ENCODE results near the gene MEMO1.

MEMO1 gene

GRCh38 chr2:31950946-31951562, 59.8 kb downstream of the MEMO1 start:
- TF ChIP-seq CTCF (IDR thresholded peaks at IDR 0.05; ENCODE audit: low read length, missing control alignments) = no peak
- no peak overlapping the region for H3K4me3 ChIP-seq (replicated peaks; ENCODE audit: low read depth, low read length)
- no peak for DNase-seq (ENCODE audit: low read depth)

GRCh38 chr2:31947871-31948270, 62.9 kb downstream of the MEMO1 start:
- no peak for TF ChIP-seq CTCF (IDR thresholded peaks at IDR 0.05; ENCODE audit: low read length, missing control alignments)
- H3K4me3 ChIP-seq (replicated peaks; ENCODE audit: low read depth, low read length) = no peak overlapping the region
- DNase-seq (ENCODE audit: low read depth) = no peak

GRCh38 chr2:31946838-31947237, 64.0 kb downstream of the MEMO1 start:
- TF ChIP-seq CTCF (IDR thresholded peaks at IDR 0.05; ENCODE audit: low read length, missing control alignments) = no peak

GRCh38 chr2:31945572-31945935, 65.3 kb downstream of the MEMO1 start:
- TF ChIP-seq CTCF (IDR thresholded peaks at IDR 0.05; ENCODE audit: low read length, missing control alignments) = no peak
- DNase-seq (ENCODE audit: low read depth) = peak; percentile 69
- H3K4me3 ChIP-seq (replicated peaks; ENCODE audit: low read depth, low read length) = no peak overlapping the region

More at GRCh38 chr2:31946838-31947237, 64.0 kb downstream of the MEMO1 start:
- DNase-seq (ENCODE audit: low read depth) = no peak
- no peak overlapping the region for H3K4me3 ChIP-seq (replicated peaks; ENCODE audit: low read depth, low read length)

DNA sequence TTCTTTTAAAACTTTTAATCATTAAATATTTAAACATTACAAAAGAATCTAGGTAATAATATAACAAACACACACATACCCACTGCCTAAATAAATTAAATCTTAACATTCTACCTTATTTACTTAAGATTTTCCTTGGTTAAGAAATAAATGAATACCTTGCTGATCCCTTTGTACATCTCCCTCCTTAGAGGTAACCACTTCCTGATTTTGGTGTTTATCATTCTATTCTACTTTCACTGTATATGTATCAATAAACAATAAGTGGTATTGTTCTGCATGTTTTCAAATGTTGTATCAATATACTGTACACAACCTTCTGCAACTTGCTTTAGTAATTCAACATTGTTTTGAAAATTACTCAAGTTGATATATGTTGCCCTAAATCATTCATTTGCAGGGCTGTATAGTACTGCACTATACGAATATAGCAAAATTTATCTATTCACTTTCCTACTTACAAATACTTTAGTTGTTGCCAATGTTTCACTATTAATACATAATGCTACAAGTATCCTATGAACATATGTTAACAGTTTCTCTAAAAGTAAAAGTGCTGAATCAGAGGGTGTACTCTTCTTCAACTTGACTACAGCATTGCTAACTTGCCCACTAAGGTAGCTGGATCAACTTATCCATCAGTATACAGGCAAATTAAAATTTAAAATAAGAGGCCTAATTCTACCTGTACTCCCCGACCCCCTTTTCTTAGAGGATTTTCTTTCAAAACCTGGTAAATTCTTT, 65.8 kb downstream of the MEMO1 start:
- TF ChIP-seq CTCF (IDR thresholded peaks at IDR 0.05; ENCODE audit: low read length, missing control alignments) = no peak
- H3K4me3 ChIP-seq (replicated peaks; ENCODE audit: low read depth, low read length) = no peak overlapping the region
- DNase-seq (ENCODE audit: low read depth) = no peak

DNA sequence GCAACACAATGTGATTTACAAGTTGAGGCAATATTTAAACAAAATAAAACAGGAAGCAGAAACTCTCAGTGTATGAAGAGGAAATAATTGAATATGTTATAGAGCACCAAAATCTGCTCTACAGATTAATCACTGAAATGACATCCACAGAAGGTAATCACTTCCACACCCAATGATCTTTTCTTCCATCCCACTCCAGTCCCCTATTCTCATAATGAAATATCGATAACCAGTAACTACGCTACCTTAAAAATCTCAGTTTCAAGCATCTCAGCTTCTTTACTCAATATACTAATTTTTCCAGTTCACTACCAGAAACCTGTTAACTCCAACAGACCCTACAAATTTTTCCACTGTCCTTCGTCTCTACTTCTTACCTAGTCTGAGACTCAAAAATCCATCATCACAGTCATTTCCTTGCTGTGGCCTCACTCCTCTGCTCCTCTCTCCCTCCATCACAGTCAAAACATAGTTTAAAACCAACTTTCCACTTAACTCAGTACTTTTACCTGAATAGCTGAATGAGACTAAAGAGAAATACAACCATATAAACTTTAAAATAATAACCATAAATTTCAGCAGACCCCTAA, 67.1 kb downstream of the MEMO1 start:
- TF ChIP-seq CTCF (IDR thresholded peaks at IDR 0.05; ENCODE audit: low read length, missing control alignments) = no peak
- H3K4me3 ChIP-seq (replicated peaks; ENCODE audit: low read depth, low read length) = no peak overlapping the region
- DNase-seq (ENCODE audit: low read depth) = no peak
